K562 (cell line): ENCODE data around the gene PPDPF. TPM values are rescaled to one million over a fixed set of nuclear protein-coding genes. Genes with fewer than 3 reads are reported as not detected.

Source experiments
- BHLHE40 ChIP-seq: IDR thresholded peaks from 2 replicates; pipeline ENCODE4 v1.6.1; 2011; ENCODE audit warnings: low read length, improper control_type of control experiment
- BRCA1 ChIP-seq, 2 experiments: fragments of 450-650 bp in 1 of 2; sonication (generic) in 1 of 2; formaldehyde crosslinking in 1 of 2; IDR thresholded peaks; 2 replicates each; pipeline versions ENCODE4 v1.5.0 to v1.6.1; 2017 to 2020; ENCODE audit warnings: mild to moderate bottlenecking in 1 of 2, missing genetic modification reagents in 1 of 2
- CHD4 ChIP-seq: fragments of 200-600 bp; sonication (generic); IDR thresholded peaks from 3 replicates; pipeline ENCODE4 v1.6.1; 2012; ENCODE audit warnings: low read depth, mild to moderate bottlenecking, mixed read lengths, low read length, inconsistent platforms; ENCODE audit not compliant: insufficient read depth, insufficient replicate concordance, poor library complexity, severe bottlenecking
- E2F3 ChIP-seq: fragments of 250-450 bp; sonication (Bioruptor Pico); IDR thresholded peaks from 2 replicates; pipeline ENCODE4 v1.4.0; 2020; ENCODE audit warnings: mild to moderate bottlenecking
- EP300 ChIP-seq: IDR thresholded peaks from 2 replicates; pipeline ENCODE4 v1.6.1; 2012; ENCODE audit warnings: low read length, improper control_type of control experiment
- HDAC8 ChIP-seq: fragments of 450-650 bp; IDR thresholded peaks from 2 replicates; pipeline ENCODE4 v1.6.1; 2016; ENCODE audit warnings: mild to moderate bottlenecking, missing genetic modification characterization, moderate library complexity, missing compliant biosample characterization
- KLF6 ChIP-seq: fragments of 250-450 bp; sonication (Bioruptor Pico); IDR thresholded peaks from 2 replicates; pipeline ENCODE4 v1.4.0; 2020; ENCODE audit warnings: mild to moderate bottlenecking, moderate library complexity, borderline replicate concordance
- L3MBTL2 ChIP-seq: fragments of 450-650 bp; IDR thresholded peaks from 2 replicates; pipeline ENCODE4 v1.6.1; 2016; ENCODE audit warnings: mild to moderate bottlenecking, moderate library complexity
- MAFG ChIP-seq: fragments of 450-650 bp; conservative IDR thresholded peaks from 2 replicates; pipeline ENCODE4 v1.6.1; 2016; ENCODE audit warnings: missing genetic modification characterization, missing compliant biosample characterization
- MED1 ChIP-seq: sonication (generic); formaldehyde crosslinking; IDR thresholded peaks from 2 replicates; pipeline ENCODE4 v1.8.1; 2023; ENCODE audit warnings: missing genetic modification reagents, borderline replicate concordance
- NR2F6 ChIP-seq: fragments of 450-650 bp; formaldehyde crosslinking; IDR thresholded peaks from 2 replicates; pipeline ENCODE4 v1.4.0; 2020; ENCODE audit warnings: mild to moderate bottlenecking
- PCBP1 ChIP-seq: fragments of 200-400 bp; formaldehyde crosslinking; IDR thresholded peaks from 2 replicates; pipeline ENCODE4 v1.6.1; 2018; ENCODE audit warnings: mild to moderate bottlenecking, low read depth, low read length; ENCODE audit not compliant: poor library complexity, severe bottlenecking
- PHF8 ChIP-seq: fragments of 200-600 bp; sonication (generic); IDR thresholded peaks from 2 replicates; pipeline ENCODE4 v1.6.1; 2012; ENCODE audit warnings: mixed run types, mild to moderate bottlenecking, inconsistent platforms, low read length, moderate library complexity, borderline replicate concordance
- POLR3A ChIP-seq: IDR thresholded peaks from 2 replicates; pipeline ENCODE4 v1.6.1; 2011; ENCODE audit warnings: borderline replicate concordance, mild to moderate bottlenecking, moderate library complexity; ENCODE audit not compliant: insufficient read length, insufficient read depth; ENCODE audit errors: extremely low read depth
- PRMT5 ChIP-seq: sonication (generic); formaldehyde crosslinking; IDR thresholded peaks from 2 replicates; pipeline ENCODE4 v1.5.0; 2020; ENCODE audit warnings: missing genetic modification reagents
- RBM39 ChIP-seq: fragments of 200-400 bp; formaldehyde crosslinking; optimal IDR thresholded peaks from 2 replicates; pipeline ENCODE3; 2018; ENCODE audit warnings: low read depth, low read length
- RNF2 ChIP-seq: sonication (generic); IDR thresholded peaks from 2 replicates; pipeline ENCODE4 v1.6.1; 2016
- SMAD2 ChIP-seq: fragments of 150-350 bp; IDR thresholded peaks from 2 replicates; pipeline ENCODE4 v1.6.1; 2014; ENCODE audit warnings: low read depth, mild to moderate bottlenecking, low read length
- SMAD4 ChIP-seq: fragments of 250-450 bp; sonication (Bioruptor Pico); conservative IDR thresholded peaks from 2 replicates; pipeline ENCODE4 v1.8.0; 2021; ENCODE audit warnings: inconsistent platforms, mild to moderate bottlenecking, moderate library complexity
- SMARCA4 ChIP-seq: fragments of 450-650 bp; IDR thresholded peaks from 2 replicates; pipeline ENCODE4 v1.6.1; 2016
- SMARCB1 ChIP-seq: IDR thresholded peaks from 2 replicates; pipeline ENCODE4 v1.6.1; 2011; ENCODE audit warnings: improper control_type of control experiment, low read depth; ENCODE audit not compliant: insufficient read length
- TAL1 ChIP-seq: fragments of 450-650 bp; IDR thresholded peaks from 2 replicates; pipeline ENCODE4 v1.6.1; 2016; ENCODE audit warnings: mild to moderate bottlenecking
- TSC22D4 ChIP-seq: fragments of 450-650 bp; IDR thresholded peaks from 2 replicates; pipeline ENCODE4 v1.6.1; 2016; ENCODE audit warnings: missing genetic modification characterization, missing biosample characterization, control low read depth
- ZBTB26 ChIP-seq: fragments of 450-650 bp; formaldehyde crosslinking; IDR thresholded peaks from 2 replicates; pipeline ENCODE4 v1.4.0; 2022; ENCODE audit warnings: missing genetic modification characterization
- ZBTB33 ChIP-seq: sonication (generic); formaldehyde crosslinking; IDR thresholded peaks from 2 replicates; pipeline ENCODE4 v1.8.1; 2023; ENCODE audit warnings: mild to moderate bottlenecking, missing genetic modification reagents
- ZNF140 ChIP-seq: fragments of 250-450 bp; sonication (Bioruptor Pico); IDR thresholded peaks from 2 replicates; pipeline ENCODE4 v1.8.0; 2021; ENCODE audit warnings: moderate library complexity, mild to moderate bottlenecking, inconsistent platforms
- ZNF280B ChIP-seq: fragments of 250-450 bp; sonication (Bioruptor Pico); IDR thresholded peaks from 2 replicates; pipeline ENCODE4 v1.5.1; 2021; ENCODE audit warnings: mild to moderate bottlenecking
- polyA plus RNA-seq, 8 experiments: library from polyadenylated mRNA; depleted of rRNA in 4 of 8; stranded (reverse) in 5 of 8; unstranded in 3 of 8; fragments of >200 nt; fragmentation: Nextera tagmentation in 2 of 8; fragmentation: Illumina TruSeq in 1 of 8; extraction: Ambion mirVana in 2 of 8; extraction: Trizol in 1 of 8; gene quantifications; 2 replicates each; pipeline versions ENCODE4 v1.2.1 to v1.2.3, GENCODE V29; 2011 to 2014; ENCODE audit warnings: inconsistent platforms in 1 of 8, missing spikeins in 1 of 8
- total RNA-seq, 7 experiments: library from RNA; depleted of rRNA in 6 of 7; stranded (reverse); fragments of >200 nt in 6 of 7; fragmentation: Illumina TruSeq in 2 of 7; extraction: Trizol in 2 of 7; gene quantifications; 2 replicates each; pipeline versions ENCODE4 v1.2.1 to v1.2.3, GENCODE V29; 2011 to 2021; ENCODE audit warnings: low replicate concordance in 1 of 7

Gene PPDPF
- total and polyA plus RNA-seq, 9 of the 15 experiments (the other 6 are each of a cell fraction or from before 2014, with no cell fraction given), result 0.77 to 233 (median 10.5) TPM

- TF ChIP-seq CHD4 (no peak), ZNF280B (no peak), SMARCB1 (no peak), ZBTB26 (CRISPR knock-in tag) (no peak), MAFG (no peak), SMARCA4 (no peak), ZBTB33 (CRISPR knock-in tag) (peak; percentile 75), POLR3A (no peak), MED1 (CRISPR knock-in tag) (no peak), SMAD4 (0 out of 2 replicates have a peak, but pooled peaks have one; percentile 1), EP300 (no peak), KLF6 (CRISPR knock-in tag) (no peak), L3MBTL2 (peak; percentile 60; the same call in 1 of the 2 replicates), BHLHE40 (peak; percentile 69), PRMT5 (CRISPR knock-in tag) (no peak), TAL1 (no peak), SMAD2 (no peak), E2F3 (no peak), BRCA1 (IDR thresholded peaks at IDR 0.05) (no peak), BRCA1 (CRISPR knock-in tag; IDR thresholded peaks at IDR 0.05) (no peak), TSC22D4 (no peak), PHF8 (peak; percentile 19; the same call in 1 of the 2 replicates), RNF2 (no peak), NR2F6 (no peak), RBM39 (no peak), ZNF140 (CRISPR knock-in tag) (no peak), PCBP1 (peak; percentile 69), HDAC8 (tag) (no peak)
Observed at GRCh38 chr20:63499338-63499969, 21.1 kb upstream of the PPDPF start (continued).
